HepG2 (cell line): ENCODE results near the gene CCDC18. TPM values are rescaled to one million over a fixed set of nuclear protein-coding genes. Genes with fewer than 3 reads are reported as not detected.

ENCODE experiments used
- ATAC-seq: fragments of 200-7000 bp; cut with Tn5 transposase; 3 replicates; pipeline ENCODE4 v1.9.1; 2020; ENCODE audit warnings: mild to moderate bottlenecking, moderate library complexity
- BruUV-seq: library from RNA; stranded (reverse); fragments of 400-500 nt; replicated peaks from 2 replicates; lab custom pipeline; 2021; lab: Mats Ljungman, UMichigan
- CTCF ChIA-PET: fragments of 300-600 bp; formaldehyde crosslinking; extraction: SDS; loops from one replicate; lab custom pipeline; 2021; ENCODE audit warnings: low total read pairs, inconsistent platforms, low intra/inter-chr PET ratio; lab: Yijun Ruan, JAX
- POLR2A ChIA-PET: fragments of 350-600 bp; sonication (Branson Sonifier 250); formaldehyde crosslinking; loops from one replicate; lab custom pipeline; 2020; ENCODE audit warnings: antibody characterized with exemption, inconsistent platforms; lab: Yijun Ruan, JAX
- DNase-seq: peaks from one replicate; pipeline ENCODE4 v3.0.0-alpha.2; 2015; ENCODE audit warnings: low spot score
- FAIRE-seq: peaks from 3 replicates; lab custom pipeline; 2011; peaks lifted over from hg19 to GRCh38; lab: Jason Lieb, UNC
- H2AFZ ChIP-seq: one replicate; pipeline ENCODE4 v1.6.1; 2011; ENCODE audit warnings: low read length, inconsistent platforms
- H3K27ac ChIP-seq: fragments of 300-600 bp; 3 replicates; pipeline ENCODE4 v1.8.0; 2011; ENCODE audit warnings: mixed run types, mild to moderate bottlenecking, mixed read lengths, low read length, inconsistent platforms; ENCODE audit not compliant: insufficient read depth; ENCODE audit errors: extremely low read length
- H3K27me3 ChIP-seq, 2 experiments: fragments of 200-600 bp in 1 of 2; 2 replicates in 1 of 2; 3 replicates in 1 of 2; pipeline versions ENCODE4 v1.6.0 to v1.8.0; 2011; ENCODE audit warnings: low read length in 2 of 2, mild to moderate bottlenecking in 2 of 2, moderate library complexity in 2 of 2, inconsistent platforms in 1 of 2; ENCODE audit not compliant: insufficient read depth in 2 of 2, control insufficient read depth in 1 of 2
- H3K36me3 ChIP-seq, 2 experiments: fragments of 200-600 bp in 1 of 2; replicated peaks in 1 of 2; 2 replicates in 1 of 2; 3 replicates in 1 of 2; pipeline versions ENCODE4 v1.5.1 to v1.8.0; 2011; ENCODE audit warnings: low read length in 2 of 2, inconsistent platforms in 1 of 2; ENCODE audit not compliant: insufficient read depth in 2 of 2, control insufficient read depth in 1 of 2
- H3K4me1 ChIP-seq: 2 replicates; pipeline ENCODE4 v1.5.1; 2012; ENCODE audit warnings: low read length, inconsistent platforms; ENCODE audit not compliant: insufficient read depth
- H3K4me2 ChIP-seq: 2 replicates; pipeline ENCODE4 v1.6.0; 2011; ENCODE audit warnings: low read depth, low read length, inconsistent platforms
- H3K4me3 ChIP-seq, 3 experiments: fragments of 200-600 bp in 1 of 3; sonication (generic), shearing (Covaris generic) in 1 of 3; replicated peaks in 1 of 3; 2 replicates each; pipeline ENCODE4 v1.5.1; 2011 to 2016; ENCODE audit warnings: low read length in 3 of 3, inconsistent platforms in 2 of 3, low read depth in 2 of 3, mild to moderate bottlenecking in 2 of 3, control low read depth in 1 of 3, mixed read lengths in 1 of 3; ENCODE audit not compliant: insufficient read depth in 1 of 3
- H3K79me2 ChIP-seq: one replicate; pipeline ENCODE4 v1.6.1; 2011; ENCODE audit warnings: low read length, inconsistent platforms; ENCODE audit not compliant: insufficient read depth
- H3K9ac ChIP-seq: 2 replicates; pipeline ENCODE4 v1.6.0; 2011; ENCODE audit warnings: mild to moderate bottlenecking, low read depth, low read length, inconsistent platforms; ENCODE audit not compliant: insufficient read depth
- H3K9me3 ChIP-seq: 2 replicates; pipeline ENCODE4 v1.5.1; 2012; ENCODE audit warnings: mild to moderate bottlenecking, low read length
- H4K20me1 ChIP-seq: 2 replicates; pipeline ENCODE4 v1.6.0; 2011; ENCODE audit warnings: inconsistent platforms, mild to moderate bottlenecking, low read length, moderate library complexity; ENCODE audit not compliant: insufficient read depth
- HHEX ChIP-seq: IDR thresholded peaks from 2 replicates; pipeline ENCODE4 v1.6.1; 2016; ENCODE audit warnings: control low read depth
- HNRNPUL1 ChIP-seq: fragments of 200-400 bp; formaldehyde crosslinking; IDR thresholded peaks from 2 replicates; pipeline ENCODE4 v1.6.1; 2017; ENCODE audit warnings: low read depth, mild to moderate bottlenecking, low read length, moderate library complexity
- HOXD1 ChIP-seq: sonication (generic); formaldehyde crosslinking; IDR thresholded peaks from 2 replicates; pipeline ENCODE4 v1.5.0; 2020; ENCODE audit warnings: missing genetic modification reagents
- KLF15 ChIP-seq: sonication (generic); formaldehyde crosslinking; IDR thresholded peaks from 2 replicates; pipeline ENCODE4 v1.8.1; 2023; ENCODE audit warnings: borderline replicate concordance, mild to moderate bottlenecking, inconsistent platforms, missing genetic modification reagents, mixed read lengths
- NFATC3 ChIP-seq: sonication (generic); formaldehyde crosslinking; IDR thresholded peaks from 2 replicates; pipeline ENCODE4 v1.5.1; 2020; ENCODE audit warnings: mild to moderate bottlenecking, missing genetic modification reagents
- NR0B2 ChIP-seq: sonication (generic); formaldehyde crosslinking; IDR thresholded peaks from 2 replicates; pipeline ENCODE4 v1.4.0; 2020; ENCODE audit warnings: mild to moderate bottlenecking, missing genetic modification reagents
- NR2F1 ChIP-seq, 2 experiments: fragments of 450-650 bp in 1 of 2; formaldehyde crosslinking in 1 of 2; IDR thresholded peaks; 2 replicates each; pipeline versions ENCODE4 v1.5.0 to v1.6.1; 2016 to 2020; ENCODE audit warnings: mild to moderate bottlenecking in 1 of 2, missing compliant biosample characterization in 1 of 2, missing genetic modification reagents in 1 of 2, moderate library complexity in 1 of 2
- ZNF225 ChIP-seq: sonication (generic); formaldehyde crosslinking; IDR thresholded peaks from 2 replicates; pipeline ENCODE4 v1.4.0; 2020; ENCODE audit warnings: mild to moderate bottlenecking, missing genetic modification reagents
- ZNF230 ChIP-seq: sonication (generic); formaldehyde crosslinking; IDR thresholded peaks from 2 replicates; pipeline ENCODE4 v1.4.0; 2020; ENCODE audit warnings: mild to moderate bottlenecking, missing genetic modification reagents
- ZNF562 ChIP-seq: sonication (generic); formaldehyde crosslinking; IDR thresholded peaks from 2 replicates; pipeline ENCODE4 v1.8.0; 2022; ENCODE audit warnings: missing genetic modification reagents, borderline replicate concordance
- ZNF792 ChIP-seq: IDR thresholded peaks from 2 replicates; pipeline ENCODE4 v1.6.1; 2016
- WGBS: methylation state at CpG from one replicate; pipeline ENCODE4 v1.1.6; 2017; ENCODE audit warnings: low lambda C conversion rate; 5-methylcytosine and 5-hydroxymethylcytosine counted together
- in situ Hi-C: cut with HindIII; loops from 2 replicates; pipeline ENCODE4 v1.10.0; 2017; ENCODE audit warnings: low pct_unique_long_range_greater_than_20kb; ENCODE audit not compliant: extremely low pct_ligation_motif_present
- intact Hi-C: fragments of 100-400 bp; cut with micrococcal nuclease; formaldehyde crosslinking; loops from one replicate; pipeline ENCODE4 v1.10.0; 2022; ENCODE audit not compliant: unreplicated experiment
- polyA plus RNA-seq, 8 experiments: library from polyadenylated mRNA; depleted of rRNA in 3 of 8; stranded (reverse) in 7 of 8; unstranded in 1 of 8; fragments of >200 nt; fragmentation: Illumina TruSeq in 4 of 8; extraction: Trizol in 4 of 8; gene quantifications; 2 replicates each; pipeline versions ENCODE4 v1.2.1 to v1.2.3, GENCODE V29; 2011 to 2016; ENCODE audit warnings: low read depth in 4 of 8, missing spikeins in 1 of 8, mixed read lengths in 1 of 8; ENCODE audit not compliant: insufficient read depth in 1 of 8
- total RNA-seq, 5 experiments: library from RNA; depleted of rRNA; stranded (reverse); fragments of >200 nt; fragmentation: Illumina TruSeq; extraction: Trizol; gene quantifications; 2 replicates each; pipeline ENCODE4 v1.2.3, GENCODE V29; 2016; ENCODE audit warnings: low read depth in 1 of 5
- TF ChIP-seq, protein P1 (sequence below): sonication (generic); formaldehyde crosslinking; IDR thresholded peaks from 2 replicates; pipeline ENCODE4 v1.5.0; 2020; ENCODE audit warnings: mild to moderate bottlenecking, missing genetic modification reagents
- TF ChIP-seq, protein P2 (sequence below): sonication (generic); formaldehyde crosslinking; IDR thresholded peaks from 2 replicates; pipeline ENCODE4 v1.8.0; 2022; ENCODE audit warnings: mild to moderate bottlenecking, missing genetic modification reagents
- TF ChIP-seq, protein P3 (sequence below): sonication (generic); formaldehyde crosslinking; IDR thresholded peaks from 2 replicates; pipeline ENCODE4 v1.9.0; 2021; ENCODE audit warnings: mild to moderate bottlenecking, missing genetic modification reagents

Gene CCDC18
- total and polyA plus RNA-seq, 2 of the 13 experiments (the other 11 are each of a cell fraction or from before 2014, with no cell fraction given): 1.9 to 18.4 TPM

GRCh38 chr1:93190432-93190831 is 9.9 kb downstream of the CCDC18 start:
- no peak overlapping the region for H3K9ac ChIP-seq
- FAIRE-seq (no peak), DNase-seq (no peak), ATAC-seq (no peak)
- intact Hi-C loops (no loop called here), in situ Hi-C loops (no loop called here)
- no TSS peak for BruUV-seq
- no peaks in the 10 kb centered on the region for H3K27me3 ChIP-seq
- ChIA-PET POLR2A (no interaction called here), CTCF (no interaction called here)
- 95% methylated on average over 3 of the region's 3 CpGs for WGBS
- H3K4me1 ChIP-seq: peaks cover 7% of the 10 kb centered on the region
- H3K36me3 ChIP-seq: no peaks in the 10 kb centered on the region; a peak in 2 of 5 replicates
- H3K79me2 ChIP-seq: no peaks in the 10 kb centered on the region
- no peak overlapping the region for H3K4me2 ChIP-seq
- H2AFZ ChIP-seq: no peak overlapping the region
- H3K27ac ChIP-seq: no peak overlapping the region
- no peaks in the 10 kb centered on the region for H3K9me3 ChIP-seq
- H4K20me1 ChIP-seq: no peaks in the 10 kb centered on the region
- H3K4me3 ChIP-seq: no peak overlapping the region
- TF ChIP-seq, protein P1, sequence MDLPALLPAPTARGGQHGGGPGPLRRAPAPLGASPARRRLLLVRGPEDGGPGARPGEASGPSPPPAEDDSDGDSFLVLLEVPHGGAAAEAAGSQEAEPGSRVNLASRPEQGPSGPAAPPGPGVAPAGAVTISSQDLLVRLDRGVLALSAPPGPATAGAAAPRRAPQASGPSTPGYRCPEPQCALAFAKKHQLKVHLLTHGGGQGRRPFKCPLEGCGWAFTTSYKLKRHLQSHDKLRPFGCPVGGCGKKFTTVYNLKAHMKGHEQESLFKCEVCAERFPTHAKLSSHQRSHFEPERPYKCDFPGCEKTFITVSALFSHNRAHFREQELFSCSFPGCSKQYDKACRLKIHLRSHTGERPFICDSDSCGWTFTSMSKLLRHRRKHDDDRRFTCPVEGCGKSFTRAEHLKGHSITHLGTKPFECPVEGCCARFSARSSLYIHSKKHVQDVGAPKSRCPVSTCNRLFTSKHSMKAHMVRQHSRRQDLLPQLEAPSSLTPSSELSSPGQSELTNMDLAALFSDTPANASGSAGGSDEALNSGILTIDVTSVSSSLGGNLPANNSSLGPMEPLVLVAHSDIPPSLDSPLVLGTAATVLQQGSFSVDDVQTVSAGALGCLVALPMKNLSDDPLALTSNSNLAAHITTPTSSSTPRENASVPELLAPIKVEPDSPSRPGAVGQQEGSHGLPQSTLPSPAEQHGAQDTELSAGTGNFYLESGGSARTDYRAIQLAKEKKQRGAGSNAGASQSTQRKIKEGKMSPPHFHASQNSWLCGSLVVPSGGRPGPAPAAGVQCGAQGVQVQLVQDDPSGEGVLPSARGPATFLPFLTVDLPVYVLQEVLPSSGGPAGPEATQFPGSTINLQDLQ (CRISPR knock-in tag): no peak
- TF ChIP-seq HOXD1 (no peak), ZNF792 (CRISPR knock-in tag) (no peak), NFATC3 (no peak), HNRNPUL1 (no peak), NR2F1 (CRISPR knock-in tag; IDR thresholded peaks at IDR 0.05) (no peak), HHEX (CRISPR knock-in tag) (no peak), KLF15 (no peak), NR0B2 (CRISPR knock-in tag) (no peak), ZNF230 (CRISPR knock-in tag) (no peak), ZNF225 (CRISPR knock-in tag) (no peak), ZNF562 (CRISPR knock-in tag) (no peak)
- TF ChIP-seq, protein P2, sequence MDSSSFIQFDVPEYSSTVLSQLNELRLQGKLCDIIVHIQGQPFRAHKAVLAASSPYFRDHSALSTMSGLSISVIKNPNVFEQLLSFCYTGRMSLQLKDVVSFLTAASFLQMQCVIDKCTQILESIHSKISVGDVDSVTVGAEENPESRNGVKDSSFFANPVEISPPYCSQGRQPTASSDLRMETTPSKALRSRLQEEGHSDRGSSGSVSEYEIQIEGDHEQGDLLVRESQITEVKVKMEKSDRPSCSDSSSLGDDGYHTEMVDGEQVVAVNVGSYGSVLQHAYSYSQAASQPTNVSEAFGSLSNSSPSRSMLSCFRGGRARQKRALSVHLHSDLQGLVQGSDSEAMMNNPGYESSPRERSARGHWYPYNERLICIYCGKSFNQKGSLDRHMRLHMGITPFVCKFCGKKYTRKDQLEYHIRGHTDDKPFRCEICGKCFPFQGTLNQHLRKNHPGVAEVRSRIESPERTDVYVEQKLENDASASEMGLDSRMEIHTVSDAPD (CRISPR knock-in tag): no peak
- TF ChIP-seq, protein P3, sequence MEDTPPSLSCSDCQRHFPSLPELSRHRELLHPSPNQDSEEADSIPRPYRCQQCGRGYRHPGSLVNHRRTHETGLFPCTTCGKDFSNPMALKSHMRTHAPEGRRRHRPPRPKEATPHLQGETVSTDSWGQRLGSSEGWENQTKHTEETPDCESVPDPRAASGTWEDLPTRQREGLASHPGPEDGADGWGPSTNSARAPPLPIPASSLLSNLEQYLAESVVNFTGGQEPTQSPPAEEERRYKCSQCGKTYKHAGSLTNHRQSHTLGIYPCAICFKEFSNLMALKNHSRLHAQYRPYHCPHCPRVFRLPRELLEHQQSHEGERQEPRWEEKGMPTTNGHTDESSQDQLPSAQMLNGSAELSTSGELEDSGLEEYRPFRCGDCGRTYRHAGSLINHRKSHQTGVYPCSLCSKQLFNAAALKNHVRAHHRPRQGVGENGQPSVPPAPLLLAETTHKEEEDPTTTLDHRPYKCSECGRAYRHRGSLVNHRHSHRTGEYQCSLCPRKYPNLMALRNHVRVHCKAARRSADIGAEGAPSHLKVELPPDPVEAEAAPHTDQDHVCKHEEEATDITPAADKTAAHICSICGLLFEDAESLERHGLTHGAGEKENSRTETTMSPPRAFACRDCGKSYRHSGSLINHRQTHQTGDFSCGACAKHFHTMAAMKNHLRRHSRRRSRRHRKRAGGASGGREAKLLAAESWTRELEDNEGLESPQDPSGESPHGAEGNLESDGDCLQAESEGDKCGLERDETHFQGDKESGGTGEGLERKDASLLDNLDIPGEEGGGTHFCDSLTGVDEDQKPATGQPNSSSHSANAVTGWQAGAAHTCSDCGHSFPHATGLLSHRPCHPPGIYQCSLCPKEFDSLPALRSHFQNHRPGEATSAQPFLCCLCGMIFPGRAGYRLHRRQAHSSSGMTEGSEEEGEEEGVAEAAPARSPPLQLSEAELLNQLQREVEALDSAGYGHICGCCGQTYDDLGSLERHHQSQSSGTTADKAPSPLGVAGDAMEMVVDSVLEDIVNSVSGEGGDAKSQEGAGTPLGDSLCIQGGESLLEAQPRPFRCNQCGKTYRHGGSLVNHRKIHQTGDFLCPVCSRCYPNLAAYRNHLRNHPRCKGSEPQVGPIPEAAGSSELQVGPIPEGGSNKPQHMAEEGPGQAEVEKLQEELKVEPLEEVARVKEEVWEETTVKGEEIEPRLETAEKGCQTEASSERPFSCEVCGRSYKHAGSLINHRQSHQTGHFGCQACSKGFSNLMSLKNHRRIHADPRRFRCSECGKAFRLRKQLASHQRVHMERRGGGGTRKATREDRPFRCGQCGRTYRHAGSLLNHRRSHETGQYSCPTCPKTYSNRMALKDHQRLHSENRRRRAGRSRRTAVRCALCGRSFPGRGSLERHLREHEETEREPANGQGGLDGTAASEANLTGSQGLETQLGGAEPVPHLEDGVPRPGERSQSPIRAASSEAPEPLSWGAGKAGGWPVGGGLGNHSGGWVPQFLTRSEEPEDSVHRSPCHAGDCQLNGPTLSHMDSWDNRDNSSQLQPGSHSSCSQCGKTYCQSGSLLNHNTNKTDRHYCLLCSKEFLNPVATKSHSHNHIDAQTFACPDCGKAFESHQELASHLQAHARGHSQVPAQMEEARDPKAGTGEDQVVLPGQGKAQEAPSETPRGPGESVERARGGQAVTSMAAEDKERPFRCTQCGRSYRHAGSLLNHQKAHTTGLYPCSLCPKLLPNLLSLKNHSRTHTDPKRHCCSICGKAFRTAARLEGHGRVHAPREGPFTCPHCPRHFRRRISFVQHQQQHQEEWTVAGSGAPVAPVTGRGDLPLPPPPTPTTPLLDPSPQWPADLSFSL (CRISPR knock-in tag): no peak
